T-helper 17 cell (primary cell): Measurements from ENCODE around the gene ZNF644. TPM values are rescaled to one million over a fixed set of nuclear protein-coding genes. Genes with fewer than 3 reads are reported as not detected.

Experiments
- ATAC-seq: fragments of 150-1000 bp; cut with Tn5 transposase; 2 replicates; pipeline ENCODE4 v1.10.0; 2021; ENCODE audit warnings: mild to moderate bottlenecking, moderate library complexity
- DNase-seq, 3 donors: peaks; one replicate each; pipeline versions ENCODE4 v3.0.0 to v3.0.0-alpha.2; 2020 to 2021
- H3K9me3 ChIP-seq: one replicate; pipeline ENCODE4 v1.7.0; 2013; ENCODE audit warnings: low read length, mild to moderate bottlenecking; ENCODE audit not compliant: control insufficient read depth, poor library complexity, severe bottlenecking
- H3K27ac Mint-ChIP-seq: one replicate; pipeline ENCODE4 v1.8.0; 2022; ENCODE audit warnings: mild to moderate bottlenecking, moderate library complexity, mixed read lengths
- H3K27me3 Mint-ChIP-seq: one replicate; pipeline ENCODE4 v1.8.0; 2022; ENCODE audit warnings: mixed read lengths
- H3K36me3 Mint-ChIP-seq: one replicate; pipeline ENCODE4 v1.8.0; 2022; ENCODE audit warnings: low read depth, mixed read lengths
- H3K4me1 Mint-ChIP-seq: one replicate; pipeline ENCODE4 v1.8.0; 2022; ENCODE audit warnings: mild to moderate bottlenecking, mixed read lengths
- H3K4me3 Mint-ChIP-seq: one replicate; pipeline ENCODE4 v1.8.0; 2022; ENCODE audit warnings: mild to moderate bottlenecking, moderate library complexity, mixed read lengths
- total RNA-seq, 4 donors: library from RNA in 2 of 4; stranded (reverse) in 2 of 4; gene quantifications; one replicate each; pipeline ENCODE4 v1.2.3 and lab custom pipeline; 2022 to 2026

ZNF644 gene
- total RNA-seq, 2 donors from 2014 or later, result 126 to 136 TPM

DNA sequence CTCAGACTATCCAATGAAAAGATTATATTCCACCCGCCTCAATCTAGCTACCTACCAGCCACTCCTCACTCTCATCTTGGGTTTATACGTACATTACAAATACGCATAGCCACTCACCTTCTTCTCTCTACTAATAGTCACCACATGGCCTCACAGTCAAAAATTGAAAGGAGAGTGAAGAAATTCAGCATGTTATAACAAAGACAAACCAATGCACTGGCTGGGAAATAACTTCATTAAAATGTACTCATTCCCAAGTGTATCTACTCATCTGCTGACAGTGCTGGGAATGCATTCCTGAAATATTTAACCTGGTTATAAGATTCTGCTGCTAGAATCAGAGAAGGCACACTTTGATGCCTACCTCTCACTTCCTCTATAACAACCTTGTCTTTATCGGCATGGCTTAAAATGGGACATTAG lies 6.5 kb downstream of the ZNF644 start:
- Mint-ChIP-seq H3K4me1 (peaks cover 52% of the 10 kb centered on the region), H3K27ac (peak overlapping the region; percentile 47), H3K27me3 (no peaks in the 10 kb centered on the region), H3K36me3 (peaks cover 2% of the 10 kb centered on the region), H3K4me3 (no peak overlapping the region)
- DNase-seq, result no peak
- no peaks in the 10 kb centered on the region for H3K9me3 ChIP-seq
- ATAC-seq, result peak; percentile 4

DNA sequence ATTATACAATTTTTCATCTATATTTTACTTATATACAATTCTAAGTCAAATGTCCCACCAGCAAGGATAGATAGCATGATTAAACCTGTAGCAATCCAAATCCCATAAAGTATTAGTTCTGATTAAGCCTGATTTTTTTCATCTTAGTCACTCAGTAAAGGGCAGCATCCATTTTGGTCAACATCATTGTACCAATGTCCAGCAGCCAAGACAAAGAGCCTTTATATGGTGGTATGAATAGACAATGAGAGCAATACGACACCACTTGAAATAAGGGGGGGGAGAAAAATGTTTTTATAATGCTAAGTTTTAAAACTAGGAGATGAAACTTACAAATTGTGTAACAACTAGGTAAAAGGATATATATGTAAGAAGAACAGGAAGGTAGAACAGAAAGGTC lies 7.4 kb downstream of the ZNF644 start:
- peaks cover 57% of the 10 kb centered on the region for H3K4me1 Mint-ChIP-seq
- peaks cover 2% of the 10 kb centered on the region for H3K36me3 Mint-ChIP-seq
- H3K9me3 ChIP-seq, result no peaks in the 10 kb centered on the region
- no peak overlapping the region for H3K27ac Mint-ChIP-seq
- H3K4me3 Mint-ChIP-seq, result no peak overlapping the region
- ATAC-seq (no peak), DNase-seq (no peak)
- H3K27me3 Mint-ChIP-seq, result no peaks in the 10 kb centered on the region

DNA sequence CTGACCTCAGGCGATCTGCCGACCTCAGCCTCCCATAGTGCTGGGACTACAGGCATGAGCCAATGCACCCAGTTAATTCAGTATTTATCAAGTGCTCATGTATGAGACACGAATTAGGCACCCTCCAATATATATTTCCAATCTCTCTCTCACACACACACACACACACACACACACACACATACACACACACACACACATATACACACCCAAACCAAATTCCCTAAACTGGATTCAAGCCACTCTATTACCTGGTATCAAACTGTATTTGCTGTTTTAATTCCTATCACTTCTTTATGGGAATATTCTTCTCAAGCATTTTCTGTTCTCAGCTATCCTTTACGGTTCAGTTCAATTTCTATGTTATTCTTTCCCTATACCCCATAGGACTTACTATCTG lies 8.5 kb downstream of the ZNF644 start:
- no peak overlapping the region for H3K4me3 Mint-ChIP-seq
- no peak for ATAC-seq

DNA sequence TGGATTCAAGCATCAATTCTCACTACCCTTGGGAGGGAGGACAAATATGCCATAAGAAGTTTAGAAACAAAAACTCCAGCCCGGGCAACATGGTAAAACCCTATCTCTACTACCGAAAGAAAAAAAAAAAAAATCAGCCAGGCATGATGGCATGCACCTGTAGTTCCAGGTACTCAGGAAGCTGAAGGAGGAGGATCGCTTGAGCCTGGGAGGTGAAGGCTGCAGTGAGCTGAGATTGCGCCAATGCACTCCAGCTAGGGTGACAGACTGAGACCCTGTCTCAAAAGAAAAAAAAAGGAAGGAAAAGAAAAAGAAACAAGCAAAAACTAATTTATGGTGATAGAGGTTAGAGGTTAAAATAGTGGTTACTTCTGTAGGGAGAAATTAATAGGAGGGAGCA lies 9.6 kb downstream of the ZNF644 start:
- peaks cover 5% of the 10 kb centered on the region for H3K36me3 Mint-ChIP-seq
- DNase-seq (no peak), ATAC-seq (no peak)
- no peaks in the 10 kb centered on the region for H3K27me3 Mint-ChIP-seq
- peak overlapping the region; percentile 83 for H3K4me3 Mint-ChIP-seq
- H3K27ac Mint-ChIP-seq, result peak overlapping the region; percentile 67
- peaks cover 62% of the 10 kb centered on the region for H3K4me1 Mint-ChIP-seq
- H3K9me3 ChIP-seq, result no peaks in the 10 kb centered on the region

More for the DNA sequence above, 8.5 kb downstream of the ZNF644 start:
- Mint-ChIP-seq H3K27ac (peak overlapping the region; percentile 67), H3K4me1 (peaks cover 59% of the 10 kb centered on the region), H3K27me3 (no peaks in the 10 kb centered on the region), H3K36me3 (peaks cover 2% of the 10 kb centered on the region)
- no peaks in the 10 kb centered on the region for H3K9me3 ChIP-seq
- no peak for DNase-seq

DNA sequence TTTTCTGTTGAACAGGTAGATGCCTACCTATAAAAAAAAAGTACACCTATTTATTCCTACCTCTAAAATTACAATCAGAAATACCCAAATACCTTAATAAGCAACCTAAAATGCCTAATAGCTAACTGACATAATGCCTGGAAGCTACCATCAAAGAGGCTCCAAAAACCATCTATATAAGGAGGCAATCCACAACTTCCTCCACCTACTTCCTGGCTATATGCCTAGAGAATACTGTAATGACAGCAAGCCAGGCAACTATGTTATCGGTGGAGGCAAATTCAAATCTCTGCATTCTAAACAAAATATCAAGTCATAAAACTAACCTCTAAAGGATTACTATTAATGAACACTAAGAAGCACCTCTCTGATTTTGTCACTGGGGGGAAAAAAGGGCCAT lies 10.1 kb downstream of the ZNF644 start:
- Mint-ChIP-seq H3K36me3 (peaks cover 5% of the 10 kb centered on the region), H3K4me1 (peaks cover 65% of the 10 kb centered on the region), H3K27me3 (no peaks in the 10 kb centered on the region), H3K4me3 (peak overlapping the region; percentile 83), H3K27ac (peak overlapping the region; percentile 67)
- DNase-seq (no peak), ATAC-seq (no peak)
- no peaks in the 10 kb centered on the region for H3K9me3 ChIP-seq

DNA sequence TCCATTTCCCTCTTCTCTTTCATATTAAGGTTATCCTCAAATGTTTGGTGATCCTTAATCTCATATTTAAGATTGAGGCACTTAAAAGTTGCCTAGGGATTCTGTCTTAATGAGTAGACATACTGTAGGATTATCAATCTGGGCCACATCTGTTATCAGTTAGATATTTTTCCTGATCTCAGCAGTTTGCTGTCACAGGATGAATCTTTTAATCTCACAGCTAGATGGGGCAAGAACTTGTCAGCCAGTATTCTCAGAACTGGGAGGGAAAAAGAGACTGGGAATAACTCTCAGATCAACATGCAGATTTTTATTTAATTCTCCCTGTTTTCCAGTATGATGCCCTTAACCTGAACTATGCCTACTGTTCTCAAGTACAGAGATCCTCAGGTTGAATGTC lies 14.0 kb downstream of the ZNF644 start:
- peaks cover 70% of the 10 kb centered on the region for H3K4me1 Mint-ChIP-seq
- no peaks in the 10 kb centered on the region for H3K27me3 Mint-ChIP-seq
- peak overlapping the region; percentile 10 for H3K4me3 Mint-ChIP-seq
- ATAC-seq (no peak), DNase-seq (no peak)
- peaks cover 7% of the 10 kb centered on the region for H3K36me3 Mint-ChIP-seq
- H3K9me3 ChIP-seq, result no peaks in the 10 kb centered on the region
- H3K27ac Mint-ChIP-seq, result no peak overlapping the region

DNA sequence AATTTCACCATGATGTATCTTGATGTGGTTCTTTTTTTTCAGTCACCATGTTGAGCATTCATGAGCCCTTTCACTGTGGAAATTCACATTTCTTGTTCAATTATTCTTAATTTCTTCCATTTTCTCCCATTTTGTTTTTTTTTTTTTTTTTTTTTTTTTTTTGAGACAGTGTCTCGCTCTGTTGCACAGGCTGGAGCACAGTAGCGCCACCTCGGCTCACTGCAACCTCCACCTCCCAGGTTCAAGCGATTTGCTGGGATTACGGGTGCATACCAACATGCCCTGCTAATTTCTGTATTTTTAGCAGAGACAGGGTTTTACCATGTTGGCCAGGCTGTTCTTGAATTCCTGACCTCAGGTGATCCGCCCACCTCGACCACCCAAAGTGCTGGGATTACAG lies 14.7 kb downstream of the ZNF644 start:
- Mint-ChIP-seq H3K27me3 (no peaks in the 10 kb centered on the region), H3K36me3 (peaks cover 5% of the 10 kb centered on the region), H3K4me3 (no peak overlapping the region), H3K27ac (peak overlapping the region; percentile 67), H3K4me1 (peaks cover 64% of the 10 kb centered on the region)
- DNase-seq (no peak), ATAC-seq (no peak)
- no peaks in the 10 kb centered on the region for H3K9me3 ChIP-seq

DNA sequence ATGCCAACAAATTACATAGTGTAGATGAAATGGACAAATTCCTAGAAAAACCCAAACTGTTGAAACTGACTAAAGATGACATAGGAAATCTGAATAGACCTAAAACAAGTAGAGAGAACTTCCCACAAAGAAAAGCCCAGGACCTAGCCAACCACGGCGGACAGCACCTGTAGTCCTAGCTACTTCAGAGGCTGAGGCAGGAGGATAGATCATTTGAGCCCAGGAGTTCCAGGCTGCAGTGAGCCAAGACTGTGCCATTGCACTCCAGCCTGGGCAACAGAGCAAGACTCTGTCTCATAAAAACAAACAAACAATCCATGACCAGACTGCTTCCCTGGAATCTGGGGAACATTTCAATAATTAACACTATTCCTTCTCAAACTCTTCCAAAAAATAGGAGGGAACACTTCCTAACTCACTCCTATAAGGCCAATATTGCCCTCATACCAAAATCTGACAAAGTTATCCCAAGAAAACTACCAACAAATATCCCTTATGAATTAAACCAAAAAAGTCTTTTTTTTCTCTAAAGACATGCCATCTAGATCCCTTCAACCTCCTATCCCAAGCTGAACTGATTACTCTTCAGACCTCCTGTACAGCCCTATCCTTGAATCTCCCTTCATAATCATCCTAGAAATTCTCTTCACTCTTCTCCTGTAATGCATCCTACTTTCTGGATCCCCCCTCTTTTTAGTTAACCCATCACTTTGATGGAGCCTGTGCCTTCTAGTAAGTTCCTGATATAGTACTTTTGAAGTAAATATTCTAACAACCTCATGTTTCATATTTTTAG lies 15.5 kb downstream of the ZNF644 start:
- H3K4me3 Mint-ChIP-seq, result no peak overlapping the region
- DNase-seq (no peak), ATAC-seq (peak; percentile 22)
- H3K27me3 Mint-ChIP-seq, result no peaks in the 10 kb centered on the region
- H3K4me1 Mint-ChIP-seq, result peaks cover 65% of the 10 kb centered on the region
- H3K36me3 Mint-ChIP-seq, result peaks cover 5% of the 10 kb centered on the region
- peak overlapping the region; percentile 67 for H3K27ac Mint-ChIP-seq
- H3K9me3 ChIP-seq, result no peaks in the 10 kb centered on the region

DNA sequence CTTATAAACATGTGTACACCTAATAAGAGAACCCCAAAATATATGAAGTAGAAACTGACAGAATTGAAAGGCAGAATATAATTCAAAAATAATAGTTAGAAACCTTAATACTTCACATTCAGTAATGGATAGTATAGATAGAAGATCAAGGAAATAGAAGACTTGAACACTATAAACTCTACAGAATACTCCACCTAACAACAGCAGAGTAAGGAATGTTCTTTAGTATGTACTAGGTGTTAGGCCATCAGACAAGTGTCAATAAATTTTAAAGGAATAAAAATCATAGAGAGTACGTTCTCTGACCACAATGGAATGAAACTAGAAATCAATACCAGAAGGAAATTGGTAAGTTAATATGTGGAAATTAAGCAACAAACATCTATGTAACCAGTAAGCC lies 16.6 kb downstream of the ZNF644 start:
- Mint-ChIP-seq H3K36me3 (peaks cover 5% of the 10 kb centered on the region), H3K27me3 (no peaks in the 10 kb centered on the region), H3K4me1 (peaks cover 68% of the 10 kb centered on the region), H3K4me3 (no peak overlapping the region), H3K27ac (peak overlapping the region; percentile 27)
- DNase-seq (no peak), ATAC-seq (no peak)
- no peaks in the 10 kb centered on the region for H3K9me3 ChIP-seq

DNA sequence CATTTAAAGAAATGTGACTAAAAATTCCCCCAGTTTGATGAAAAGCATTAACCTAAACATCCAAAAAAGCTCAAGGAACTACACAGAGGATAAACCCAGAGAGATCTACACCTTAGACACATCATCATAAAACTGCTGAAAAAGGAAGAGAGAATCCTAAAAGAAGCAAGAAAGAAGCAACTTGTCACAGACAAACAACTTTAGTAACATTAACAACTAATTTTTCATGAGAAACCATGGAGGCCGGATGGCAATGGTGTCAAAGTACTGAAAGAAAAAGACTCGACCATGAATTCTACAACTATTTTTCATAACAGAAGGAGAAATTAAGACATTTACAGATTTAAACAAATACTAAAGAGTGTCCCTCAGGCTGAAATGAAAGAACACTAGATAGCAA lies 17.7 kb downstream of the ZNF644 start:
- DNase-seq (no peak), ATAC-seq (no peak)
- Mint-ChIP-seq H3K27ac (no peak overlapping the region), H3K4me1 (peaks cover 69% of the 10 kb centered on the region), H3K4me3 (no peak overlapping the region), H3K36me3 (peaks cover 5% of the 10 kb centered on the region), H3K27me3 (no peaks in the 10 kb centered on the region)
- no peaks in the 10 kb centered on the region for H3K9me3 ChIP-seq

DNA sequence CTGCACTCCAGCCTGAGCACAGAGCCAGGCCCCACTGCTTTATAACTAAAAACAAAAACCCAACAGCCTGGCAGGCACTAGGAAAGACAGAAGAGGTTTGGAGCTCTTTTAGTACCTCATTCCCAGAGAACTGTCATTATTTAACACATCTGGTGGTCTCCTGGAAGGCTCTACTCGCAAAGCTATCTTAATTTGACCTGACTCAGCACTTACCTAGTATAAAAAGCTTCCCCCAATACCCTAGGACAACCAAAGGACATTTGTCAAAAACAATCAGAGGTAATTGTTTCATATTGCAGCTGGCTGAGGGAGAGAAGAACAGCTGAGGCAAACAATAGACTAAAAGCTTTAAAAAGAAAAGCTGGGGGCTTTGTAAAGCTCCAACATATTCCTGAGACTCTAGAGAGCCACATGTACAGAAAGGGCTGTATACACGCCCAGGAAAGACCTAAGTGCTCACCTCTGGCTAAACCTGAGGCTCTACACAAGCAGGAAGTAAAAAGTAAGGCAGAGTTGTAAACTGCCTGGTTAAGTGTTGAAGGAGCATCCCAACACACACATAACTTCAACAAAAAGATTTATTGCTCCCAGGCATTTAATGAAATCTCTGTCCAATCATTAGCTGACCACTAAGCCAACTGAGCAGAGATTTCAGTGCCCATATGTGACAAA lies 25.0 kb downstream of the ZNF644 start:
- peaks cover 41% of the 10 kb centered on the region for H3K4me1 Mint-ChIP-seq
- ATAC-seq (no peak), DNase-seq (no peak)
- H3K27ac Mint-ChIP-seq, result no peak overlapping the region
- peaks cover 5% of the 10 kb centered on the region for H3K9me3 ChIP-seq
- no peaks in the 10 kb centered on the region for H3K27me3 Mint-ChIP-seq
- no peak overlapping the region for H3K4me3 Mint-ChIP-seq
- H3K36me3 Mint-ChIP-seq, result no peaks in the 10 kb centered on the region

DNA sequence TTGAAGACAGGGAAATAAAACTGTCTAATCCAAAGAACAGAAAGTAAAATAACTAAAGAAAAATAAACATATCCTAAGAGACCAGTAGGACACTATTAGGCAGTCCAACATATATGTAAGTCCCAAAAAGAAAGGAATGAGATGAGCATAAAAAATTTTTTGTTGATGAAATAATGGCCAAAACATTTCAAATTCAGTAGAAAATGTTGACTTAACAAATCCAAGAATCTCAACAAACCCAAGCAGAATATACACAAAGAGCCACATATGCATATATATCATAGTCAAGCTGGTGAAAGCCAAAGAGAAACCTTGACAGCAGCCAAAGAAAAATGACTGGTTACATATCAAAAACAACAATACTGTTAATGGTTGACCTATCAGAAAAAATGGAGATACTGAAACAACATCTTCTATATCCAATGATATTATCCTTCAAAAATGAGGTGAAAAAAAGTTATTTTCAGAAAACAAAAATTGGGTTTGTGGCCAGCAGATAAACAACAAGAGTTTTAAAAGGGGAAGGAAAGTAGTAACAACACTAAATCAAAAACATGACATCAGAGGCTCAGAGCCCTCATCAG lies 26.4 kb downstream of the ZNF644 start:
- ATAC-seq, result no peak
- Mint-ChIP-seq H3K27me3 (no peaks in the 10 kb centered on the region), H3K4me1 (peaks cover 36% of the 10 kb centered on the region), H3K4me3 (peak overlapping the region; percentile 22), H3K36me3 (no peaks in the 10 kb centered on the region), H3K27ac (no peak overlapping the region)
- DNase-seq, result no peak
- H3K9me3 ChIP-seq, result peaks cover 5% of the 10 kb centered on the region

DNA sequence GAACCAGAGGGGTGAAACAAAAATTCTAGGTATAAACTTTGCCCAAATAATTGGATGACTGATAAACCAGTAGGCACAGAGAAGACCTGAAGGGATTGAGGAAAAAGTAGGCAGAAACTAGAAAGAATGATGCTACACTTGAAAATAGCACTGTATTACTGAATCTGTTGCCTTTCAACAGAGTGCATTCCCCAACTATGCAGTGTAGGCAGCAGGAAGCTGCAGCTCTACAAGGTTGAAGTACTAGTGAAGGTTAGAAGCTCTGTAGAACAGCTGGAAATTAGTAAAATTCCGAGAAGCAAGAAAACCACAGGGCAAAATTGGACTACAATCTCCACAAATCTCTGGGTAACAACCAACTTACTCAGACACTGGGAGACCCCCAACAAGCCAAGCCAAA lies 27.4 kb downstream of the ZNF644 start:
- H3K4me1 Mint-ChIP-seq, result peaks cover 32% of the 10 kb centered on the region
- ATAC-seq, result no peak
- no peak overlapping the region for H3K27ac Mint-ChIP-seq
- H3K9me3 ChIP-seq, result peaks cover 5% of the 10 kb centered on the region
- H3K36me3 Mint-ChIP-seq, result peaks cover 2% of the 10 kb centered on the region
- DNase-seq, result no peak
- no peaks in the 10 kb centered on the region for H3K27me3 Mint-ChIP-seq
- H3K4me3 Mint-ChIP-seq, result no peak overlapping the region
